ENCODE results near the gene TMEM63A. TPM values are rescaled to one million over a fixed set of nuclear protein-coding genes. Genes with fewer than 3 reads are reported as not detected.

Gene TMEM63A
- total RNA-seq, 3 donors from 2014 or later (not counting 1 experiment from before 2014, with no cell fraction given) = 101 to 166 (median 113) TPM

DNA sequence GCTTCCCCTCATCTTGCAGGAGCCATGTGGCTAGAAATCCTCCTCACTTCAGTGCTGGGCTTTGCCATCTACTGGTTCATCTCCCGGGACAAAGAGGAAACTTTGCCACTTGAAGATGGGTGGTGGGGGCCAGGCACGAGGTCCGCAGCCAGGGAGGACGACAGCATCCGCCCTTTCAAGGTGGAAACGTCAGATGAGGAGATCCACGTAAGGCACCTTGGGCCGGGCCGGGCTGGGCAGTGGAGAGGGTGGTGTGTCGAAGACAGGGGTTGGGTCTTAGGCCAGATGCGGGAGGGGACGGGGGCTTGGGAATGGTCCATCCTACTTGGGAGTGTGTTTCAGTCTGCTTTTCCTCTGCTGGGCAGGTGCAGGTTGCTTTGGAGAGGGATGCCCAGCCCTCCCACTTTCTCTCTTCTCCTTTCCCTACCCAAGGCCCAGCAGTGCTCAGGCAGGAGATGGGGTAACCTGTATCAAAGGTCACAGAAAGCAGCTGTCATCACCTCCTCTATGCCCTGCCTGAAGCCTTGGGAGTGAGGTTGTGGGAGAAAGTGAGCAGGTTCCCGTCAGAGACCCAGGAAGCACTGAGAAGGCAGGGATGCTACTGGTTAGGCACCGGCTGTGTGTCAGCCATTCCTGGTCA is 53.4 kb downstream of the TMEM63A start:
- no peaks in the 10 kb centered on the region for H3K27me3 Mint-ChIP-seq (ENCODE audit: low read depth in 2 of 2)
- no peaks in the 10 kb centered on the region for H3K9me3 ChIP-seq (ENCODE audit: control insufficient read depth, insufficient read depth, low read length)
- no peaks in the 10 kb centered on the region for H3K4me1 ChIP-seq (ENCODE audit: control insufficient read depth, insufficient read depth, low read length)
- 95% methylated on average over 13 of the region's 14 CpGs for WGBS (ENCODE audit: insufficient coverage)
- no peaks in the 10 kb centered on the region for H3K36me3 Mint-ChIP-seq
- H3K4me1 Mint-ChIP-seq = no peaks in the 10 kb centered on the region
- no peaks in the 10 kb centered on the region for H3K9me3 Mint-ChIP-seq
- no peak for DNase-seq
- H3K36me3 ChIP-seq (ENCODE audit: control insufficient read depth, insufficient read depth, low read length) = no peaks in the 10 kb centered on the region
- H3K4me3 ChIP-seq (ENCODE audit: low read length) = no peak overlapping the region
- no peak overlapping the region for H3K4me3 Mint-ChIP-seq
- H3K27ac ChIP-seq (ENCODE audit: low read length) = no peak overlapping the region
- ATAC-seq = no peak
- H3K27ac Mint-ChIP-seq = no peak overlapping the region
- intact Hi-C loops (cut with micrococcal nuclease) = no loop called here
- no peaks in the 10 kb centered on the region for H3K27me3 ChIP-seq (ENCODE audit: control insufficient read depth, insufficient read depth, low read length)
- TF ChIP-seq CTCF (IDR thresholded peaks at IDR 0.05) = no peak

DNA sequence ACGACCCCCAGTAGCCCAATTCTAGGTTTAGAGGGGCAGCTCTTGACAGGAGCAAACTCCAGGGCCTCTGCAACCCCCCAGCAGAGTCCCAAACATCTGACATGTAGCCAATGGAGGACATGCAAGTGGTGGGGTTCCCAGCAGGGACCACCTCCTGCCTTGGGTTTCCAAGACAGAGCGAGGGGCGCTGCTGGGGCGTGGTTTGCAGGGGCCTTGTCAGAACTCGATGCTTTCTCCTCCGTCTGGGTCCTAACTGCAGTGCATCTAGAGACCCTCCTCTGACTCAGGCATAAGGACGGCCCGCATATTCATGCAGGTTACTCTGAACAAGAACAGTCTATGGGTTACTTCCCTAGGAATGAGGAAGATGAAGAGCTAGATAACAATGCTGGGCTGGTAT is 55.1 kb downstream of the TMEM63A start:
- Mint-ChIP-seq H3K27me3 (ENCODE audit: low read depth in 2 of 2) (no peaks in the 10 kb centered on the region), H3K27ac (no peak overlapping the region), H3K9me3 (no peaks in the 10 kb centered on the region), H3K4me1 (no peaks in the 10 kb centered on the region), H3K4me3 (no peak overlapping the region), H3K36me3 (no peaks in the 10 kb centered on the region)
- DNase-seq (no peak), ATAC-seq (no peak)
- Histone ChIP-seq H3K4me1 (ENCODE audit: control insufficient read depth, insufficient read depth, low read length) (no peaks in the 10 kb centered on the region), H3K9me3 (ENCODE audit: control insufficient read depth, insufficient read depth, low read length) (no peaks in the 10 kb centered on the region), H3K27me3 (ENCODE audit: control insufficient read depth, insufficient read depth, low read length) (no peaks in the 10 kb centered on the region), H3K36me3 (ENCODE audit: control insufficient read depth, insufficient read depth, low read length) (no peaks in the 10 kb centered on the region), H3K4me3 (ENCODE audit: low read length) (no peak overlapping the region), H3K27ac (ENCODE audit: low read length) (no peak overlapping the region)
- intact Hi-C loops (cut with micrococcal nuclease) = no loop called here
- TF ChIP-seq CTCF (IDR thresholded peaks at IDR 0.05) = no peak
- 79% methylated on average over 8 of the region's 8 CpGs for WGBS (ENCODE audit: insufficient coverage)

- no peak for DNase-seq
- H3K4me3 Mint-ChIP-seq = no peak overlapping the region
- Histone ChIP-seq H3K27me3 (ENCODE audit: control insufficient read depth, insufficient read depth, low read length) (no peaks in the 10 kb centered on the region), H3K4me1 (ENCODE audit: control insufficient read depth, insufficient read depth, low read length) (no peaks in the 10 kb centered on the region), H3K9me3 (ENCODE audit: control insufficient read depth, insufficient read depth, low read length) (no peaks in the 10 kb centered on the region), H3K36me3 (ENCODE audit: control insufficient read depth, insufficient read depth, low read length) (no peaks in the 10 kb centered on the region), H3K4me3 (ENCODE audit: low read length) (no peak overlapping the region), H3K27ac (ENCODE audit: low read length) (no peak overlapping the region)
- ATAC-seq = no peak
- no peak overlapping the region for H3K27ac Mint-ChIP-seq
- intact Hi-C loops (cut with micrococcal nuclease) = no loop called here
- no peaks in the 10 kb centered on the region for H3K4me1 Mint-ChIP-seq
- no peaks in the 10 kb centered on the region for H3K27me3 Mint-ChIP-seq (ENCODE audit: low read depth in 2 of 2)
- 77% methylated on average over 7 of the region's 7 CpGs for WGBS (ENCODE audit: insufficient coverage)
- no peaks in the 10 kb centered on the region for H3K9me3 Mint-ChIP-seq
- no peaks in the 10 kb centered on the region for H3K36me3 Mint-ChIP-seq
- TF ChIP-seq CTCF (IDR thresholded peaks at IDR 0.05) = no peak
Observed at GRCh38 chr1:225825607-225826007, 56.6 kb downstream of the TMEM63A start.

- no peaks in the 10 kb centered on the region for H3K9me3 ChIP-seq (ENCODE audit: control insufficient read depth, insufficient read depth, low read length)
- DNase-seq (no peak), ATAC-seq (no peak)
- no peaks in the 10 kb centered on the region for H3K36me3 ChIP-seq (ENCODE audit: control insufficient read depth, insufficient read depth, low read length)
- no peak overlapping the region for H3K4me3 ChIP-seq (ENCODE audit: low read length)
- no peaks in the 10 kb centered on the region for H3K27me3 ChIP-seq (ENCODE audit: control insufficient read depth, insufficient read depth, low read length)
- Mint-ChIP-seq H3K27me3 (ENCODE audit: low read depth in 2 of 2) (no peaks in the 10 kb centered on the region), H3K9me3 (no peaks in the 10 kb centered on the region), H3K27ac (no peak overlapping the region), H3K4me3 (no peak overlapping the region), H3K36me3 (no peaks in the 10 kb centered on the region), H3K4me1 (no peaks in the 10 kb centered on the region)
- no peak for TF ChIP-seq CTCF (IDR thresholded peaks at IDR 0.05)
- H3K4me1 ChIP-seq (ENCODE audit: control insufficient read depth, insufficient read depth, low read length) = no peaks in the 10 kb centered on the region
- intact Hi-C loops (cut with micrococcal nuclease) = no loop called here
- no peak overlapping the region for H3K27ac ChIP-seq (ENCODE audit: low read length)
- WGBS (ENCODE audit: insufficient coverage) = 89% methylated on average over 6 of the region's 6 CpGs
Observed at GRCh38 chr1:225825078-225825477, 57.1 kb downstream of the TMEM63A start.

Data from natural killer cell (primary cell).